Gastrocnemius medialis (tissue), 4 donors: Measurements from ENCODE around the gene GCKR. TPM values are rescaled to one million over a fixed set of nuclear protein-coding genes. Genes with fewer than 3 reads are reported as not detected.

Experiments used
- ATAC-seq, 2 donors: fragments of 150-250 bp; one replicate each; pipeline ENCODE4 v1.9.1; 2016
- DNase-seq, 2 donors: peaks; one replicate each; pipeline ENCODE4 v3.0.0-alpha.2; 2019
- H3K27ac ChIP-seq, 4 donors: fragments of 200-600 bp; sonication (generic); 1 replicate in 1 of 4; 2 replicates in 3 of 4; pipeline ENCODE4 v1.5.1; 2016 to 2018; ENCODE audit warnings: mild to moderate bottlenecking in 2 of 4, moderate library complexity in 1 of 4
- H3K27me3 ChIP-seq, 3 donors: fragments of 200-600 bp; sonication (generic) in 2 of 3; 1 replicate in 1 of 3; 2 replicates in 2 of 3; pipeline versions ENCODE4 v1.5.1 to v1.6.0; 2016 to 2019; ENCODE audit warnings: mild to moderate bottlenecking in 1 of 3, moderate library complexity in 1 of 3
- H3K36me3 ChIP-seq, 2 donors: fragments of 200-600 bp; sonication (generic) in 1 of 2; one replicate each; pipeline ENCODE4 v1.5.1; 2017 to 2018
- H3K4me1 ChIP-seq, 2 donors: fragments of 200-600 bp; sonication (generic) in 1 of 2; one replicate each; pipeline ENCODE4 v1.5.1; 2016 to 2017; ENCODE audit warnings: mild to moderate bottlenecking in 2 of 2
- H3K4me3 ChIP-seq, 4 donors: fragments of 200-600 bp; sonication (generic) in 3 of 4; 1 replicate in 1 of 4; 2 replicates in 3 of 4; pipeline ENCODE4 v1.5.1; 2016 to 2019; ENCODE audit warnings: mild to moderate bottlenecking in 2 of 4
- H3K9me3 ChIP-seq, 3 donors: fragments of 200-600 bp; sonication (generic) in 2 of 3; 1 replicate in 1 of 3; 2 replicates in 2 of 3; pipeline ENCODE4 v1.5.1; 2016 to 2019
- POLR2A ChIP-seq, 2 donors: fragments of 450-650 bp; IDR thresholded peaks; one replicate each; pipeline ENCODE4 v1.6.1; 2017; ENCODE audit warnings: antibody characterized with exemption in 2 of 2, mild to moderate bottlenecking in 2 of 2, moderate library complexity in 2 of 2
- in situ Hi-C, 4 donors: fragments of 200-750 bp; cut with MboI; loops; one replicate each; pipeline versions ENCODE4 v1.15.0 to v1.8.0; 2017; ENCODE audit warnings: low sequenced_read_pairs in 4 of 4
- intact Hi-C: fragments of 100-400 bp; cut with DNase I; formaldehyde crosslinking; loops from one replicate; pipeline ENCODE4 v1.15.1; 2023; ENCODE audit warnings: low total_unique reads
- total RNA-seq, 4 donors: library from RNA; depleted of rRNA; stranded (reverse); fragments of >200 nt; gene quantifications; one replicate each; pipeline versions ENCODE4 v1.1.0 to v1.2.3, GENCODE V29; 2016
- TF ChIP-seq, protein P1 (sequence below), 5 experiments: fragments of 450-650 bp in 3 of 5; fragments of 200-600 bp in 2 of 5; sonication (generic) in 2 of 5; IDR thresholded peaks in 4 of 5; conservative IDR thresholded peaks in 1 of 5; 1 replicate in 4 of 5; 2 replicates in 1 of 5; pipeline ENCODE4 v1.5.1; 2016 to 2019; ENCODE audit warnings: antibody characterized with exemption in 5 of 5, mild to moderate bottlenecking in 3 of 5, moderate library complexity in 3 of 5

The GCKR gene
- total RNA-seq, 4 donors from 2014 or later: 0.40 TPM; not detected in 3

DNA sequence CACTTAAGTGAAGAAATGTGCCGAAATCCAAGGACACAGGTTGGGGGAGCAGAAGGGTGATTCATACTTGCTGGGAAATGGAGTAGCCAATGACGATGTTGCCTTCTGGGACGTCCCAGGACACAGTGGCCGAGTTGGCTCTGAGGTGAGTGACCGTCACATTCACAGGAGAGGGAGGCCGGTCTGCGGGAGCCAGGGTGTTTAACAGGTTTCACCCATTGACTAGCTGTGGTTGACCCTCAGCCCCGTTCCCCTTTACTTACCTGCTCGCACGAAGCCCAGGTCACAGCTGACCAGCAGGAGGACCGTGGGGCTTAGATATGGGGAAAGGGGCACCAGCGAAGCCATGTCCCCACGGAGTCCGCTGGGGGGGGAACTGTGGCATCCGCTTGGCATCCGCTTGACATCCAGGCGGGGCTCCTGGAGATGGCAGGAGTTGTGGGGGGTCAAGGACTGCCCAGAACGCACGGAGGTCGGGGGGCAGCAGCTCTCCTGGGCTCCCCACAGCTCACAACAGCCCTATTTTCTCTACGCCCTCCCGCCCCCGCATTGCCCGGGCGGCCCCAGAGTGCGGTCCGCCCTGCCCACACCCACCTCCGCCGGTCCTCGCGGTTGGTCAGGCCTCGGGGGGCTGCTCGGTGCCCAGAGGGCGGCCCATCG, 2.2 kb upstream of the GCKR start:
- peak; percentile 29 to 64 for DNase-seq
- TF ChIP-seq POLR2A (IDR thresholded peaks at IDR 0.05): peak; percentile 30 to 47
- TF ChIP-seq, protein P1, sequence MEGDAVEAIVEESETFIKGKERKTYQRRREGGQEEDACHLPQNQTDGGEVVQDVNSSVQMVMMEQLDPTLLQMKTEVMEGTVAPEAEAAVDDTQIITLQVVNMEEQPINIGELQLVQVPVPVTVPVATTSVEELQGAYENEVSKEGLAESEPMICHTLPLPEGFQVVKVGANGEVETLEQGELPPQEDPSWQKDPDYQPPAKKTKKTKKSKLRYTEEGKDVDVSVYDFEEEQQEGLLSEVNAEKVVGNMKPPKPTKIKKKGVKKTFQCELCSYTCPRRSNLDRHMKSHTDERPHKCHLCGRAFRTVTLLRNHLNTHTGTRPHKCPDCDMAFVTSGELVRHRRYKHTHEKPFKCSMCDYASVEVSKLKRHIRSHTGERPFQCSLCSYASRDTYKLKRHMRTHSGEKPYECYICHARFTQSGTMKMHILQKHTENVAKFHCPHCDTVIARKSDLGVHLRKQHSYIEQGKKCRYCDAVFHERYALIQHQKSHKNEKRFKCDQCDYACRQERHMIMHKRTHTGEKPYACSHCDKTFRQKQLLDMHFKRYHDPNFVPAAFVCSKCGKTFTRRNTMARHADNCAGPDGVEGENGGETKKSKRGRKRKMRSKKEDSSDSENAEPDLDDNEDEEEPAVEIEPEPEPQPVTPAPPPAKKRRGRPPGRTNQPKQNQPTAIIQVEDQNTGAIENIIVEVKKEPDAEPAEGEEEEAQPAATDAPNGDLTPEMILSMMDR (IDR thresholded peaks at IDR 0.05 in 4 of 5, conservative IDR thresholded peaks at IDR 0.05 in 1 of 5): no peak
- peaks cover 13 to 23% (median 22%) of the 10 kb centered on the region in 3 donors for H3K27me3 ChIP-seq
- H3K27ac ChIP-seq: peak overlapping the region in 3 of 4 donors; percentile 6 to 35 (median 18)
- H3K36me3 ChIP-seq: no peaks in the 10 kb centered on the region
- H3K4me1 ChIP-seq: peaks cover 4 to 14% of the 10 kb centered on the region in 2 donors
- H3K4me3 ChIP-seq: peak overlapping the region; percentile 46 to 69 (median 56)
- intact Hi-C loops: loop anchor here (5.0 kb wide), 1 partner anchor 137 kb away; the partner anchor contains the start of gene GTF3C2
- in situ Hi-C loops: no loop called here
- H3K9me3 ChIP-seq: no peaks in the 10 kb centered on the region
- peak; percentile 43 to 50 for ATAC-seq

DNA sequence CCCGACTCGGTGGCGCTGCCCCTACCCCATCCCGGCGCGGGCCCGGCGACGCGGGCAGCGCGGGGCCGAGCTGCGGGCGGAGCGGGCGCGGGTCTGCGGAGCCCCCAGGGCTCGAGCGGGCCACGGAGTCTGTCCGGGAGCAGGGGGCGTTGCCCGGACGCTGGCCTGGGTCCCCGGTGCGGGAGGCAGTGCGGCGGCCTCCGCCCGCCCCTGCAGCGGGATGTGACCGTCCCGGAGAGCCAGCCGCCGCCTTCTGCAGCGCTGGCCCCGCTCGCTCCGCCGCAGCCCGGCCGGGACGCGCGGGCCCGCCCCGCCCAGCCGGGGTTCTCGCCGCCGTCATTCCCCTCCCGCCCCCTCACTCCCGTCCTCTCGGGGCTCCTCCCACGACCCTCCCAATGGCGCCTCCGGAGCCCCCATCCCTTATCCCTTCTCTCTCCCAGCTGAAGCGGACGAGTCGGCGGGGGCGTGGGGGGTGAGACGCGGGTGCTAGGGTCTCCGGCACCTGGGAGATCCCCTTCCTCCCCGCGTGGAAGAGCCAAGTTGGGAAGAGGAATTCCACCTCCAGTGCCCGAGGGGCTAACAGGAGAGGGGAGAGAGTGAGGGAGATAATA, 1.6 kb upstream of the GCKR start, which contains the start of gene FNDC4:
FNDC4 (minus strand) TSS at position 257 of the 611 bp plus-strand sequence. CDS start 521 bp downstream, outside the sequence.
- intact Hi-C loops (loop anchor here (5.0 kb wide), 1 partner anchor 138 kb away; the partner anchor contains the start of gene GTF3C2), in situ Hi-C loops (no loop called here)
- H3K4me3 ChIP-seq: peak within 1 kb of the TSS; percentile 46 to 69 (median 56)

DNA sequence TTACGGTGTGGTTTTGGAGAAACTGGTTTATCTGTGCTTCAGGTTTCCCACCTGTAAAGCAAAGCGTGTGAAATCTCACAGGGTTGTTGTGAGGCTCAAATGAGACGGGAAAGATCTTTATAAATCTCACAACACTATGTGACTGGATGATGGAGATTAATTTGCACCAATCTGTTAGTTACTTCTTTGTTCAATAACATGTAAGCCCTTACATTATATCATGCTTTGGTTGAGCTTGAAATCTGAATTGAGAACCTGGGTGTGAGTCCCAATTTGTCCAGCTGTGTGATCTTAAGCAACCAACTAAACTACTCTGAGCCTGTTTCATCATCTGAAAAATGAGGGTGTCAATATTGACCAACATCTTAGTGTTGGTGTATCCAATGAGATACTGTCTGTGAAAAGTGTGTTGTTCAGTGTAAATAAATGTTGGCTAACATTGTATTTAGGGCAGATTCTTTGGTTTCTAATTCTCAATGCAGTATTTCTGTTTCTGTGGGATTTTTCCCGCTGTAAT, 741 bp upstream of the GCKR start:
- no peaks in the 10 kb centered on the region for H3K9me3 ChIP-seq
- intact Hi-C loops (no loop called here), in situ Hi-C loops (no loop called here)
- H3K27me3 ChIP-seq: peaks cover 13 to 23% (median 22%) of the 10 kb centered on the region in 3 donors
- no peaks in the 10 kb centered on the region for H3K36me3 ChIP-seq
- no peak overlapping the region for H3K4me3 ChIP-seq
- peaks cover 0 to 6% of the 10 kb centered on the region in 2 donors for H3K4me1 ChIP-seq
- ATAC-seq (no peak), DNase-seq (no peak)
- TF ChIP-seq, protein P1 (IDR thresholded peaks at IDR 0.05 in 4 of 5, conservative IDR thresholded peaks at IDR 0.05 in 1 of 5): no peak
- TF ChIP-seq POLR2A (IDR thresholded peaks at IDR 0.05): no peak
- no peak overlapping the region for H3K27ac ChIP-seq

More for the DNA sequence above, 1.6 kb upstream of the GCKR start, which contains the start of gene FNDC4:
- DNase-seq (no peak), ATAC-seq (peak; percentile 39 to 42)
- H3K4me1 ChIP-seq: peaks cover 3 to 10% of the 10 kb centered on the region in 2 donors
- TF ChIP-seq, protein P1 (IDR thresholded peaks at IDR 0.05 in 4 of 5, conservative IDR thresholded peaks at IDR 0.05 in 1 of 5): no peak
- TF ChIP-seq POLR2A (IDR thresholded peaks at IDR 0.05): no peak
- H3K9me3 ChIP-seq: no peaks in the 10 kb centered on the region
- no peaks in the 10 kb centered on the region for H3K36me3 ChIP-seq
- H3K27ac ChIP-seq: peak within 1 kb of the TSS in 3 of 4 donors; percentile 6 to 35 (median 18)
- H3K27me3 ChIP-seq: peaks cover 13 to 23% (median 22%) of the 10 kb centered on the region in 3 donors

- intact Hi-C loops (no loop called here), in situ Hi-C loops (no loop called here)
- peaks cover 13 to 23% (median 22%) of the 10 kb centered on the region in 3 donors for H3K27me3 ChIP-seq
- no peak overlapping the region for H3K27ac ChIP-seq
- no peaks in the 10 kb centered on the region for H3K36me3 ChIP-seq
- ATAC-seq (no peak), DNase-seq (no peak)
- H3K9me3 ChIP-seq: no peaks in the 10 kb centered on the region
- no peak overlapping the region for H3K4me3 ChIP-seq
- H3K4me1 ChIP-seq: peaks cover 0 to 6% of the 10 kb centered on the region in 2 donors
- TF ChIP-seq, protein P1 (IDR thresholded peaks at IDR 0.05 in 4 of 5, conservative IDR thresholded peaks at IDR 0.05 in 1 of 5): no peak
- no peak for TF ChIP-seq POLR2A (IDR thresholded peaks at IDR 0.05)
These were observed 619 bp downstream of the GCKR start for GRCh38 chr2:27497288-27497627.
